ENCODE results near the gene RNF138. TPM values are rescaled to one million over a fixed set of nuclear protein-coding genes. Genes with fewer than 3 reads are reported as not detected.

The RNF138 gene
- total RNA-seq, 1 experiment from 2014 or later = 73.5 TPM

GRCh38 chr18:32078845-32079244 is 12.8 kb upstream of the RNF138 start:
- H3K9me3 ChIP-seq (ENCODE audit: control insufficient read depth, low read depth, low read length) = no peaks in the 10 kb centered on the region
- no peak overlapping the region for H2BK12ac ChIP-seq (ENCODE audit: insufficient read length, low read depth, low read length)
- H4K20me1 ChIP-seq (ENCODE audit: control insufficient read depth, insufficient read depth, insufficient read length) = no peaks in the 10 kb centered on the region
- no peak for DNase-seq
- H3K4me2 ChIP-seq (ENCODE audit: insufficient read depth, insufficient read length, low read length) = no peak overlapping the region
- H2BK5ac ChIP-seq (ENCODE audit: insufficient read length, low read length) = no peak overlapping the region
- Mint-ChIP-seq H3K36me3 (ENCODE audit: insufficient read depth in 1 of 3, low read depth in 3 of 3) (peaks cover 0 to 3% (median 0%) of the 10 kb centered on the region in 3 experiments; a peak in 2 of 7 replicates), H3K4me3 (no peak overlapping the region), H3K27ac (no peak overlapping the region), H3K4me1 (peaks cover 6 to 9% of the 10 kb centered on the region in 2 experiments), H3K9me3 (0 out of 5 replicates have a peak, but pooled peaks cover 2 to 3% of the 10 kb centered on the region in 2 experiments), H3K27me3 (ENCODE audit: low read depth) (no peaks in the 10 kb centered on the region)
- no peak overlapping the region for H4K8ac ChIP-seq (replicated peaks; ENCODE audit: insufficient read length, low read depth, low read length)
- no peaks in the 10 kb centered on the region for H3K79me2 ChIP-seq (ENCODE audit: insufficient read depth, low read length)
- H4K5ac ChIP-seq (ENCODE audit: insufficient read length, low read depth, low read length) = no peak overlapping the region
- no peak overlapping the region for H2BK20ac ChIP-seq (ENCODE audit: low read depth, low read length, poor library complexity, severe bottlenecking)
- H3K18ac ChIP-seq (ENCODE audit: insufficient read length, low read depth, low read length) = no peak overlapping the region
- H3K9ac ChIP-seq (ENCODE audit: extremely low read depth, insufficient read length, low read length) = no peak overlapping the region
- H3K27me3 ChIP-seq (ENCODE audit: insufficient read depth, low read length) = no peaks in the 10 kb centered on the region
- H3K56ac ChIP-seq (ENCODE audit: insufficient read length, low read depth, low read length) = no peak overlapping the region
- no peak overlapping the region for H3K14ac ChIP-seq (ENCODE audit: insufficient read depth, low read length)
- TF ChIP-seq, protein P1, sequence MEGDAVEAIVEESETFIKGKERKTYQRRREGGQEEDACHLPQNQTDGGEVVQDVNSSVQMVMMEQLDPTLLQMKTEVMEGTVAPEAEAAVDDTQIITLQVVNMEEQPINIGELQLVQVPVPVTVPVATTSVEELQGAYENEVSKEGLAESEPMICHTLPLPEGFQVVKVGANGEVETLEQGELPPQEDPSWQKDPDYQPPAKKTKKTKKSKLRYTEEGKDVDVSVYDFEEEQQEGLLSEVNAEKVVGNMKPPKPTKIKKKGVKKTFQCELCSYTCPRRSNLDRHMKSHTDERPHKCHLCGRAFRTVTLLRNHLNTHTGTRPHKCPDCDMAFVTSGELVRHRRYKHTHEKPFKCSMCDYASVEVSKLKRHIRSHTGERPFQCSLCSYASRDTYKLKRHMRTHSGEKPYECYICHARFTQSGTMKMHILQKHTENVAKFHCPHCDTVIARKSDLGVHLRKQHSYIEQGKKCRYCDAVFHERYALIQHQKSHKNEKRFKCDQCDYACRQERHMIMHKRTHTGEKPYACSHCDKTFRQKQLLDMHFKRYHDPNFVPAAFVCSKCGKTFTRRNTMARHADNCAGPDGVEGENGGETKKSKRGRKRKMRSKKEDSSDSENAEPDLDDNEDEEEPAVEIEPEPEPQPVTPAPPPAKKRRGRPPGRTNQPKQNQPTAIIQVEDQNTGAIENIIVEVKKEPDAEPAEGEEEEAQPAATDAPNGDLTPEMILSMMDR (conservative IDR thresholded peaks at IDR 0.05) = no peak
- no peak overlapping the region for H3K4ac ChIP-seq (ENCODE audit: low read depth, low read length)
- H4K91ac ChIP-seq (ENCODE audit: insufficient read length, low read depth, low read length) = no peak overlapping the region
- no peak overlapping the region for H3K23ac ChIP-seq (ENCODE audit: insufficient read length, low read depth, low read length)
- no peak overlapping the region for H2BK120ac ChIP-seq (ENCODE audit: low read depth, low read length, poor library complexity, severe bottlenecking)
- no peak overlapping the region for H2AK5ac ChIP-seq (ENCODE audit: insufficient read length, low read length)
- H3K23me2 ChIP-seq (ENCODE audit: insufficient read length, low read depth, low read length, poor library complexity, severe bottlenecking) = no peaks in the 10 kb centered on the region
- no CpG with 5 or more reads among the region's 2 CpGs for WGBS (ENCODE audit: extremely low coverage, insufficient read length, low lambda C conversion rate)
- no peak overlapping the region for H2AFZ ChIP-seq (ENCODE audit: low read length)
- no peak overlapping the region for H3T11ph ChIP-seq (ENCODE audit: low read length)
- no peaks in the 10 kb centered on the region for H3K79me1 ChIP-seq (ENCODE audit: insufficient read depth, low read depth, low read length, poor library complexity, severe bottlenecking)
- no peaks in the 10 kb centered on the region for H3K4me1 ChIP-seq (ENCODE audit: insufficient read depth, low read length)
- H3K27ac ChIP-seq (ENCODE audit: insufficient read length, low read depth, low read length) = no peak overlapping the region
- no peak overlapping the region for H2BK15ac ChIP-seq (ENCODE audit: low read depth, low read length)
